Vagina (tissue), 2 donors: Measurements from ENCODE around the gene TRAPPC4. TPM values are rescaled to one million over a fixed set of nuclear protein-coding genes. Genes with fewer than 3 reads are reported as not detected.

Experiments used
- DNase-seq, 2 donors: peaks; one replicate each; pipeline ENCODE4 v3.0.0-alpha.2; 2017; ENCODE audit errors: extremely low spot score in 2 of 2
- H3K27ac ChIP-seq: fragments of 200-600 bp; sonication (generic); one replicate; pipeline ENCODE4 v1.5.1; 2019
- H3K27me3 ChIP-seq: fragments of 200-600 bp; sonication (generic); one replicate; pipeline ENCODE4 v1.5.1; 2019
- H3K36me3 ChIP-seq, 2 donors: fragments of 200-600 bp; sonication (generic); one replicate each; pipeline ENCODE4 v1.5.1; 2017 to 2019
- H3K4me1 ChIP-seq: fragments of 200-600 bp; sonication (generic); one replicate; pipeline ENCODE4 v1.5.1; 2019
- H3K4me3 ChIP-seq, 2 donors: fragments of 200-600 bp; sonication (generic); 1 replicate in 1 of 2; 2 replicates in 1 of 2; pipeline ENCODE4 v1.5.1; 2016 to 2019
- H3K9me3 ChIP-seq: fragments of 200-600 bp; sonication (generic); one replicate; pipeline ENCODE4 v1.5.1; 2019
- CTCF ChIP-seq, 3 experiments: fragments of 450-650 bp in 2 of 3; fragments of 200-600 bp in 1 of 3; sonication (generic) in 1 of 3; IDR thresholded peaks; one replicate each; pipeline ENCODE4 v1.5.1; 2017 to 2019; ENCODE audit warnings: antibody characterized with exemption in 3 of 3, mild to moderate bottlenecking in 2 of 3, moderate library complexity in 2 of 3
- POLR2A ChIP-seq, 2 donors: fragments of 450-650 bp; IDR thresholded peaks; one replicate each; pipeline ENCODE4 v1.6.1; 2017; ENCODE audit warnings: antibody characterized with exemption in 2 of 2, mild to moderate bottlenecking in 2 of 2, moderate library complexity in 2 of 2
- POLR2AphosphoS5 ChIP-seq, 2 donors: sonication (generic); formaldehyde crosslinking; IDR thresholded peaks; one replicate each; pipeline ENCODE4 v1.9.0; 2017; ENCODE audit warnings: antibody characterized with exemption in 2 of 2, mild to moderate bottlenecking in 2 of 2, low read depth in 1 of 2; ENCODE audit not compliant: insufficient read depth in 1 of 2
- intact Hi-C: fragments of 100-400 bp; cut with DNase I; formaldehyde crosslinking; loops from one replicate; pipeline ENCODE4 v1.15.1; 2023
- total RNA-seq: library from RNA; depleted of rRNA; stranded (reverse); fragments of >200 nt; gene quantifications from one replicate; pipeline ENCODE4 v1.2.3, GENCODE V29; 2016

Gene TRAPPC4
- total RNA-seq, 1 donor from 2014 or later: 40.0 TPM

GRCh38 chr11:119006656-119007055 lies 11.9 kb upstream of the TRAPPC4 start:
- Histone ChIP-seq H3K27me3 (no peaks in the 10 kb centered on the region), H3K4me1 (no peaks in the 10 kb centered on the region), H3K4me3 (no peak overlapping the region), H3K27ac (no peak overlapping the region), H3K9me3 (no peaks in the 10 kb centered on the region), H3K36me3 (peaks cover 0 to 53% of the 10 kb centered on the region in 2 donors)
- DNase-seq: no peak
- intact Hi-C loops: no loop called here
- no peak for TF ChIP-seq CTCF (IDR thresholded peaks at IDR 0.05)
- no peak for TF ChIP-seq POLR2A (IDR thresholded peaks at IDR 0.05)
- no peak for TF ChIP-seq POLR2AphosphoS5 (IDR thresholded peaks at IDR 0.05; ENCODE audit: insufficient read depth in 1 of 2, low read depth in 1 of 2)

- H3K27ac ChIP-seq: no peak overlapping the region
- H3K9me3 ChIP-seq: no peaks in the 10 kb centered on the region
- H3K36me3 ChIP-seq: peaks cover 0 to 75% of the 10 kb centered on the region in 2 donors
- no peak overlapping the region for H3K4me3 ChIP-seq
- DNase-seq: no peak
- H3K4me1 ChIP-seq: peaks cover 15% of the 10 kb centered on the region
- H3K27me3 ChIP-seq: no peaks in the 10 kb centered on the region
- intact Hi-C loops: no loop called here
- TF ChIP-seq CTCF (IDR thresholded peaks at IDR 0.05) (no peak), POLR2AphosphoS5 (IDR thresholded peaks at IDR 0.05; ENCODE audit: insufficient read depth in 1 of 2, low read depth in 1 of 2) (no peak), POLR2A (IDR thresholded peaks at IDR 0.05) (no peak)
These were observed 7.0 kb upstream of the TRAPPC4 start for GRCh38 chr11:119011476-119012053.

- peaks cover 0 to 67% of the 10 kb centered on the region in 2 donors for H3K36me3 ChIP-seq
- TF ChIP-seq CTCF (IDR thresholded peaks at IDR 0.05) (no peak), POLR2A (IDR thresholded peaks at IDR 0.05) (no peak), POLR2AphosphoS5 (IDR thresholded peaks at IDR 0.05; ENCODE audit: insufficient read depth in 1 of 2, low read depth in 1 of 2) (no peak)
These were observed 5.9 kb upstream of the TRAPPC4 start for GRCh38 chr11:119012629-119013170.

GRCh38 chr11:119014209-119014924 lies 4.2 kb upstream of the TRAPPC4 start:
- Histone ChIP-seq H3K27ac (no peak overlapping the region), H3K4me3 (no peak overlapping the region), H3K4me1 (peaks cover 29% of the 10 kb centered on the region), H3K9me3 (no peaks in the 10 kb centered on the region), H3K27me3 (no peaks in the 10 kb centered on the region), H3K36me3 (peaks cover 0 to 54% of the 10 kb centered on the region in 2 donors)
- intact Hi-C loops: no loop called here
- DNase-seq: no peak
- no peak for TF ChIP-seq POLR2AphosphoS5 (IDR thresholded peaks at IDR 0.05; ENCODE audit: insufficient read depth in 1 of 2, low read depth in 1 of 2)
- TF ChIP-seq CTCF (IDR thresholded peaks at IDR 0.05): no peak
- TF ChIP-seq POLR2A (IDR thresholded peaks at IDR 0.05): no peak

More at GRCh38 chr11:119012629-119013170, 5.9 kb upstream of the TRAPPC4 start:
- intact Hi-C loops: no loop called here
- Histone ChIP-seq H3K9me3 (no peaks in the 10 kb centered on the region), H3K4me3 (no peak overlapping the region), H3K4me1 (peaks cover 26% of the 10 kb centered on the region), H3K27ac (no peak overlapping the region), H3K27me3 (no peaks in the 10 kb centered on the region)
- DNase-seq: no peak
